ENCODE measurements around the gene EARS2.

The EARS2 gene

DNA sequence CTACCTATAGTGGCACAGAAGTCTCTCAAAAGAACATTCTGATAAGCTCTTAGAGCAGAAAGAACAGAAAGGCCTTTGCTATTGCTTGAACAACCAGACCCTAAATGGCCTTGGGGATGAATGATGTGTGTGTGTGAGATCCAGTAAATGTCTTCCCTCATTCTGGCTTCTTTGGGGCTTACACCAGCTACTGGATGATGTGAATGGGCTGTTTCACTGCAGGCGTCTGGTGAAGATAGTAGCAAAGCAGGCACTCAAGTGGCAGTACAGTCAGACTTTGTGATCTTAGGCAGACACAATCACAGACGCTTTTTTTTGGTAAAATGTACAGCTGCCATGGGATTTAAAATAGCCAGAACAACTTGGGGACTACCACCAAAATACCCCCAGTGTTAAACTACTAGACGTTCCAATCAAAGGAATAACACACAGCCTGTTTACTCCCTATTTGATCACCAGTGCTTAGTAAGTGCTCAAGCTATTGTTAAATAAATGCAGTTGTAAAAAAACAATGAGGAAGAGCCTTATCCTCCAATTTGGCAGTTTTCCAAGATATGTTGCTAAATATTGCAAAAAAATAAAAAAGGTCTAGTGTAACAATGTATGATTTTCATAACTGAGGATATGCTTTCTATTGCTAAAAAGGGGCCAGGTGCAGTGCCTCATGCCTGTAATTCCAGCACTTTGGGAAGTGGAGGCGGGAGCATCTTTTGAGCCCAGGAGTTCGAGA is 21.1 kb upstream of the EARS2 start:
- Mint-ChIP-seq H3K27ac (no peak overlapping the region), H3K4me3 (no peak overlapping the region), H3K9me3 (no peaks in the 10 kb centered on the region), H3K36me3 (ENCODE audit: low read depth) (peaks cover 11% of the 10 kb centered on the region), H3K27me3 (ENCODE audit: low read depth) (no peaks in the 10 kb centered on the region), H3K4me1 (ENCODE audit: low read depth) (no peaks in the 10 kb centered on the region)

- H3K36me3 Mint-ChIP-seq (ENCODE audit: low read depth), result peaks cover 11% of the 10 kb centered on the region
- H3K4me3 Mint-ChIP-seq, result no peak overlapping the region
- H3K9me3 Mint-ChIP-seq, result no peaks in the 10 kb centered on the region
- no peak overlapping the region for H3K27ac Mint-ChIP-seq
- no peaks in the 10 kb centered on the region for H3K4me1 Mint-ChIP-seq (ENCODE audit: low read depth)
- no peaks in the 10 kb centered on the region for H3K27me3 Mint-ChIP-seq (ENCODE audit: low read depth)
Measured at GRCh38 chr16:23577493-23577892, 20.3 kb upstream of the EARS2 start.

DNA sequence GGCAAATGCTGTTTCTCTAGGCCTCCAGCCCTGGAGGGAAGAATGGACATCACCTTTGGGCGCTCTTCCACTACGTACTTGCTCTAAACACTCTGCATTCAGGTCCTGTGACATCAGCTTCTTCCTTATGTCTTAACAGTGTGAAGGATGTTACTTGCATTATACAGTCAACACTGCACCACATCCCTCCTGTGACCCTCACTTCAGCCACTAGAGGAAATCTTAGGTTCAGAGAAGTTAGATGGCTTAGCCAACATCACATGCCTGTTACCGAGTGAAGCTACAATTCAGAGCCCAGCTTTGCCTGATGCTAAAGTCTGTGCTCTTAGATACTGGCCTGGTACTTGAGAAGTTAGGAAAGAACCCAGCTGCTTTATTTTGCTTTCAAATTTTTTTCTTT is 18.7 kb upstream of the EARS2 start:
- H3K4me1 Mint-ChIP-seq (ENCODE audit: low read depth), result no peaks in the 10 kb centered on the region
- H3K27ac Mint-ChIP-seq, result no peak overlapping the region
- no peaks in the 10 kb centered on the region for H3K9me3 Mint-ChIP-seq
- H3K36me3 Mint-ChIP-seq (ENCODE audit: low read depth), result peaks cover 18% of the 10 kb centered on the region
- no peaks in the 10 kb centered on the region for H3K27me3 Mint-ChIP-seq (ENCODE audit: low read depth)
- no peak overlapping the region for H3K4me3 Mint-ChIP-seq

DNA sequence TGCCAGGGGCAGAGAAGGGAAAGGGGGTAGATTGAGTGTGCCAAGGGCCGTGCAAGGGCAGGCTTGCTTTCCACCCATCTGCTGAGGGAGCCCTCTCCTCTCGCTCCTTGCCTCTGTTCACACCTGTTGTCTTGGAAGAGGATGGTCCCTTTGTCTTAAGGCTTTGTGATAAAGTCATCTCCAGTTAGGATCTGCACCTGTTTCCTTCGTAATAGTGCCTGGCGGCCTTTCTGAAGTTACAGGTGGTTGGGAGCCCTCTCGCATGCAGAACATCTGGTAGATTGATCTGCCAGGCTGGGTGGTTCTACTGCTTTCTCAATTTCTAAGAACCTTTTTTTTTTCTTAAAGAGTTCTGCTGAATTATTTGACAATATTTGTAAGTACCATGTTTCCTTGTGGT is 16.7 kb upstream of the EARS2 start:
- Mint-ChIP-seq H3K27me3 (ENCODE audit: low read depth) (no peaks in the 10 kb centered on the region), H3K9me3 (no peaks in the 10 kb centered on the region), H3K4me1 (ENCODE audit: low read depth) (no peaks in the 10 kb centered on the region), H3K27ac (no peak overlapping the region), H3K36me3 (ENCODE audit: low read depth) (peaks cover 19% of the 10 kb centered on the region), H3K4me3 (no peak overlapping the region)

DNA sequence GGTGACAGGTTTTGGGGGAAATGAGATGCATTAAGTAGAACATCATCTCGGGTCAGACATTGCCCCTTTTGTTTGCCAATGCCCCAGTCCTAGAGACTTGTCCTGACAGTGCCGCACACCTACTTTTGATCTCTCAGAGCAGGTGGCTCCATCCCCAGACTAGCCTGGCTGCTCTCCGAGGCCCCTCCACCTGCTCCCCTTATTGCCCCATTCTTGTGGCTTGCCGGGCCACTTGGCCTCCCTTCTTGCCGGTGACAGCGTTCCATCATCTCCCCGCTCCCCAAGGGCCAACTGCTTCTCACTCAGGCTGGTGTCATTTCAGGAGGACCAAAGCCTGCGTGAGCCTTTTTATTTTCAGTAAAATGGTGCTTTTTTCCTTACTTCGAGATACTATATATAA is 15.2 kb upstream of the EARS2 start:
- Mint-ChIP-seq H3K27me3 (ENCODE audit: low read depth) (no peaks in the 10 kb centered on the region), H3K4me3 (no peak overlapping the region), H3K27ac (no peak overlapping the region), H3K36me3 (ENCODE audit: low read depth) (peaks cover 21% of the 10 kb centered on the region), H3K4me1 (ENCODE audit: low read depth) (no peaks in the 10 kb centered on the region), H3K9me3 (no peaks in the 10 kb centered on the region)

GRCh38 chr16:23571895-23572294 is 14.7 kb upstream of the EARS2 start:
- no peak overlapping the region for H3K27ac Mint-ChIP-seq
- no peaks in the 10 kb centered on the region for H3K9me3 Mint-ChIP-seq
- H3K4me1 Mint-ChIP-seq (ENCODE audit: low read depth), result no peaks in the 10 kb centered on the region
- H3K4me3 Mint-ChIP-seq, result no peak overlapping the region
- H3K36me3 Mint-ChIP-seq (ENCODE audit: low read depth), result peaks cover 25% of the 10 kb centered on the region
- no peaks in the 10 kb centered on the region for H3K27me3 Mint-ChIP-seq (ENCODE audit: low read depth)

DNA sequence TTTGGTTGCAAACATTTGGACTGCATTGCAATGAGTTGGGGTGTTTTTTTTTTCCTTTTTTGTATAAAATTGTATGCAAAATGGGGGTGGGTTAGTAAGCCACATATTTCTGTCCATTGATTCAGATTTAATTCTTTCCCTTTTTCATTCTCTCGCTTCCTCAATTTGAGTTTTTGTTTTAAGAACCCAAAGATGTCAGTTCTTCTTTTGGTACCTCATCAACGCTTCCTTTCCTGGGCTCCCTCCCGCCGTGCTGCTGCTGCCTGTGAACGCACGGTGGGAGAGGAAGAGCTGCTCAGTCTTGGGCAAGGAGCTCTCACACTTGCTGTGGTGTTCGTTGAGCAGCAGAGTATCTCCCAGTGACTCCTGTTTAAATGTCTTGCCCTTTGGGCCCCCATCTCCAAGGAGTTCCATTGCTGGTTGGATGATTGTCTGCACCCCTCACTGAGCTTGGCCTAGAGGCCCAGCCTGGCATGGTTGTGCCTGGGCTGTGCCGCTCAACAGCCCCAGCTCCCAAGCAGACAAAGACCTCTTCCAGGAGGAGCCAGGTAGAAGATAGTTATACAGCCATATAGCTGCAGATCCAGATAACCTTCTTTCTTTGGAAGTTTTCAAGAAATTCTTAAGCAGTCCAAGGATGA is 14.0 kb upstream of the EARS2 start:
- Mint-ChIP-seq H3K27me3 (ENCODE audit: low read depth) (no peaks in the 10 kb centered on the region), H3K27ac (no peak overlapping the region), H3K36me3 (ENCODE audit: low read depth) (peaks cover 29% of the 10 kb centered on the region), H3K4me3 (no peak overlapping the region), H3K9me3 (no peaks in the 10 kb centered on the region), H3K4me1 (ENCODE audit: low read depth) (no peaks in the 10 kb centered on the region)

GRCh38 chr16:23567602-23568001 is 10.5 kb upstream of the EARS2 start:
- Mint-ChIP-seq H3K4me3 (no peak overlapping the region), H3K9me3 (no peaks in the 10 kb centered on the region), H3K36me3 (ENCODE audit: low read depth) (peaks cover 52% of the 10 kb centered on the region), H3K27me3 (ENCODE audit: low read depth) (no peaks in the 10 kb centered on the region), H3K27ac (no peak overlapping the region), H3K4me1 (ENCODE audit: low read depth) (no peaks in the 10 kb centered on the region)

- no peak overlapping the region for H3K27ac Mint-ChIP-seq
- no peak overlapping the region for H3K4me3 Mint-ChIP-seq
- H3K9me3 Mint-ChIP-seq, result no peaks in the 10 kb centered on the region
- H3K36me3 Mint-ChIP-seq (ENCODE audit: low read depth), result peaks cover 55% of the 10 kb centered on the region
- no peaks in the 10 kb centered on the region for H3K4me1 Mint-ChIP-seq (ENCODE audit: low read depth)
- no peaks in the 10 kb centered on the region for H3K27me3 Mint-ChIP-seq (ENCODE audit: low read depth)
Measured at GRCh38 chr16:23566724-23567123, 9.6 kb upstream of the EARS2 start.

GRCh38 chr16:23564575-23565363 is 7.6 kb upstream of the EARS2 start:
- Mint-ChIP-seq H3K4me1 (ENCODE audit: low read depth) (peaks cover 7% of the 10 kb centered on the region), H3K4me3 (no peak overlapping the region), H3K27me3 (ENCODE audit: low read depth) (no peaks in the 10 kb centered on the region), H3K36me3 (ENCODE audit: low read depth) (peaks cover 50% of the 10 kb centered on the region), H3K27ac (no peak overlapping the region), H3K9me3 (no peaks in the 10 kb centered on the region)

DNA sequence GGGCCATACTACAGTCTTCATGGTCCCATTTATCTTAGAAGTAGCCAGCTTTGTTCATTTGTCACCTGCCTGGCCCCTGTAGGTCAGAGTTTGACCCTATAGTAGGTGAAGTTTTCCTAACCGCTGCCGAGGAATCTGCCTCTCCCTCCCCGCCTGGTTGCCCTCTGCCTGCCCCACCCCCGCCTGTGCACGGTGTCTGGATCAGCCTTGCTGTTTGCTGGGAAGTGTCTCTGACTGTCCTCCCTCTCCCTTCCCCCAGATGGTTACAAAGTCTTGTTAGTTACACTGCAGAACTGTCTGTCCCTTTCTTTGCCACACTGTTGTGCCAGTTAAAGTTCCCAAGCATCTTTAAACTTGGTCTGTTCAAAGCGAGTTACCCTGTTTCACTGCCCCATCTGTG is 6.0 kb upstream of the EARS2 start:
- H3K27ac Mint-ChIP-seq, result no peak overlapping the region
- no peaks in the 10 kb centered on the region for H3K27me3 Mint-ChIP-seq (ENCODE audit: low read depth)
- H3K4me3 Mint-ChIP-seq, result no peak overlapping the region

DNA sequence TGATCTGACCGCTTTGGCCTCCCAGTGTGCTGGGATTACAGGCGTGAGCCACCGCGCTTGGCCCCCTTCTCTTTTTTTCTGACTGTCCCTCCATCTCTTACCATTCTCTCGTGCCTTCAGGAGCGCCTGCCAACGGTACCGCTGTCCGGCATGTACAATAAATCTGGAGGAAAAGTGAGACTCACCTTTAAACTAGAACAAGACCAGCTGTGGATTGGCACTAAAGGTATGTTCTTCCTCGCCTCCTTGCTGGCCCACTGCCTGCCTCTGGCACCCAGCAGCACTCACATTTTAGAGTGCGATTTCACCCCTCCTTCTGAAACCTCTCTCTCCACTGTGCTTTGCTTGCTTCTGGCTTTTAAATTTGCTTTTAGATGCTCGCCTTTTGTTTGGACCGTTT is 5.4 kb upstream of the EARS2 start:
- Mint-ChIP-seq H3K9me3 (no peaks in the 10 kb centered on the region), H3K4me3 (no peak overlapping the region), H3K27me3 (ENCODE audit: low read depth) (no peaks in the 10 kb centered on the region), H3K36me3 (ENCODE audit: low read depth) (peaks cover 53% of the 10 kb centered on the region), H3K27ac (no peak overlapping the region), H3K4me1 (ENCODE audit: low read depth) (peaks cover 14% of the 10 kb centered on the region)

More for the DNA sequence above, 6.0 kb upstream of the EARS2 start:
- peaks cover 14% of the 10 kb centered on the region for H3K4me1 Mint-ChIP-seq (ENCODE audit: low read depth)
- H3K9me3 Mint-ChIP-seq, result no peaks in the 10 kb centered on the region
- peaks cover 56% of the 10 kb centered on the region for H3K36me3 Mint-ChIP-seq (ENCODE audit: low read depth)

DNA sequence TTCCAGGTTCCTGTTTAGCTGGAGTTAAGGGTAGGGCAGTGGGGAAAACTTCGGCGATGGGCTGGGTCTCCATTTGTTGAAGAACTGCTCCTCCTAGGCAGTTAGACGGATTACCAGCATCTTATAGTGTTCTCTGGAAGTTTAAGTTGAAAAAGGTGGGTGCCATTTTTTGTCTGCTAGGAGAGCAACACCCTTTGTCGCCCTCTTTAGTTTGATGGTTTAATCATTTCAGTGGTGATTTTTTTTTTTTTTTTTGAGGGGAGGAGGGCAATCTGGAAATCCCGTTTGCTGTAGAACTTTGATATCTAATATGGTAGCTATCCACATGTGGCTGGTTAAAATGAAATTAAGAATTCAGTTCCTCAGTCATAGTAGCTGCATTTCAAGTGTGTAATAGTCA is 4.4 kb upstream of the EARS2 start:
- Mint-ChIP-seq H3K27ac (no peak overlapping the region), H3K4me1 (ENCODE audit: low read depth) (peaks cover 19% of the 10 kb centered on the region), H3K4me3 (no peak overlapping the region), H3K36me3 (ENCODE audit: low read depth) (peaks cover 47% of the 10 kb centered on the region), H3K9me3 (no peaks in the 10 kb centered on the region), H3K27me3 (ENCODE audit: low read depth) (no peaks in the 10 kb centered on the region)

- peak overlapping the region; percentile 89 for H3K27ac Mint-ChIP-seq
- H3K36me3 Mint-ChIP-seq (ENCODE audit: low read depth), result peaks cover 26% of the 10 kb centered on the region
- H3K27me3 Mint-ChIP-seq (ENCODE audit: low read depth), result no peaks in the 10 kb centered on the region
- H3K4me1 Mint-ChIP-seq (ENCODE audit: low read depth), result peaks cover 23% of the 10 kb centered on the region
- peak overlapping the region; percentile 91 for H3K4me3 Mint-ChIP-seq
- H3K9me3 Mint-ChIP-seq, result no peaks in the 10 kb centered on the region
Measured at GRCh38 chr16:23557779-23558702, 891 bp upstream of the EARS2 start.

Data from T-helper 1 cell treated with Interleukin-12 subunit alpha and Interleukin-12 subunit beta and Interleukin-4 antibody, amounts not matched to agents 30 μg/mL and 1 μg/mL, for 36 hours (primary cell).